Measurements from ENCODE around the gene FBXO44. TPM values are rescaled to one million over a fixed set of nuclear protein-coding genes. Genes with fewer than 3 reads are reported as not detected.

Gene FBXO44
- polyA plus RNA-seq, 3 donors = 1.5 to 17.8 (median 2.0) TPM

GRCh38 chr1:11653101-11653860, 1.4 kb upstream of the FBXO44 start:
- H3K36me3 ChIP-seq (replicated peaks in 1 of 2; ENCODE audit: control insufficient read depth in 1 of 2, insufficient read depth in 2 of 2, low read length in 2 of 2) = no peaks in the 10 kb centered on the region
- no peak overlapping the region for H2AFZ ChIP-seq (ENCODE audit: insufficient read depth, low read depth, low read length, poor library complexity, severe bottlenecking)
- Mint-ChIP-seq H3K4me3 (peak overlapping the region in 1 of 2 donors; percentile 59), H3K27me3 (ENCODE audit: low read depth in 3 of 3) (peaks cover 51 to 74% (median 59%) of the 10 kb centered on the region in 3 donors), H3K27ac (no peak overlapping the region), H3K9me3 (peaks cover 0 to 4% (median 0%) of the 10 kb centered on the region in 7 donors), H3K4me1 (peaks cover 23% of the 10 kb centered on the region), H3K36me3 (peaks cover 8 to 18% of the 10 kb centered on the region in 2 donors)
- no peak for DNase-seq
- no peak overlapping the region for H3K27ac ChIP-seq (ENCODE audit: low read depth in 1 of 2, low read length in 2 of 2)
- intact Hi-C loops (cut with micrococcal nuclease) = loop anchor here in 1 of 2 donors (5.0 kb wide), 2 partner anchors 64 to 94 kb away; no protein-coding TSS in a partner anchor
- no peak overlapping the region for H3K4me3 ChIP-seq (replicated peaks in 1 of 3; ENCODE audit: low read depth in 2 of 3, low read length in 3 of 3)
- H3K27me3 ChIP-seq (ENCODE audit: control insufficient read depth in 2 of 2, insufficient read depth in 2 of 2, low read length in 2 of 2) = peaks cover 5 to 57% of the 10 kb centered on the region in 2 donors
- no peaks in the 10 kb centered on the region for H4K20me1 ChIP-seq (ENCODE audit: insufficient read depth, low read length)
- TF ChIP-seq, protein P1, sequence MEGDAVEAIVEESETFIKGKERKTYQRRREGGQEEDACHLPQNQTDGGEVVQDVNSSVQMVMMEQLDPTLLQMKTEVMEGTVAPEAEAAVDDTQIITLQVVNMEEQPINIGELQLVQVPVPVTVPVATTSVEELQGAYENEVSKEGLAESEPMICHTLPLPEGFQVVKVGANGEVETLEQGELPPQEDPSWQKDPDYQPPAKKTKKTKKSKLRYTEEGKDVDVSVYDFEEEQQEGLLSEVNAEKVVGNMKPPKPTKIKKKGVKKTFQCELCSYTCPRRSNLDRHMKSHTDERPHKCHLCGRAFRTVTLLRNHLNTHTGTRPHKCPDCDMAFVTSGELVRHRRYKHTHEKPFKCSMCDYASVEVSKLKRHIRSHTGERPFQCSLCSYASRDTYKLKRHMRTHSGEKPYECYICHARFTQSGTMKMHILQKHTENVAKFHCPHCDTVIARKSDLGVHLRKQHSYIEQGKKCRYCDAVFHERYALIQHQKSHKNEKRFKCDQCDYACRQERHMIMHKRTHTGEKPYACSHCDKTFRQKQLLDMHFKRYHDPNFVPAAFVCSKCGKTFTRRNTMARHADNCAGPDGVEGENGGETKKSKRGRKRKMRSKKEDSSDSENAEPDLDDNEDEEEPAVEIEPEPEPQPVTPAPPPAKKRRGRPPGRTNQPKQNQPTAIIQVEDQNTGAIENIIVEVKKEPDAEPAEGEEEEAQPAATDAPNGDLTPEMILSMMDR (IDR thresholded peaks at IDR 0.05) = no peak
- H3K4me1 ChIP-seq (ENCODE audit: control insufficient read depth in 1 of 2, insufficient read depth in 2 of 2, low read length in 2 of 2) = peaks cover 9 to 34% of the 10 kb centered on the region in 2 donors
- no peak overlapping the region for H3K9ac ChIP-seq (ENCODE audit: insufficient read depth, low read length, poor library complexity, severe bottlenecking)
- no peaks in the 10 kb centered on the region for H3K79me2 ChIP-seq (ENCODE audit: insufficient read depth, low read length)
- H3K9me3 ChIP-seq (replicated peaks in 1 of 2; ENCODE audit: control insufficient read depth in 1 of 2, insufficient read depth in 1 of 2, low read length in 2 of 2) = no peaks in the 10 kb centered on the region
- H3K4me2 ChIP-seq (replicated peaks; ENCODE audit: extremely low read depth, low read length, poor library complexity, severe bottlenecking) = no peak overlapping the region
- WGBS (ENCODE audit: insufficient coverage) = 82% methylated on average over 14 of the region's 17 CpGs

GRCh38 chr1:11653861-11654136, 878 bp upstream of the FBXO44 start:
- Histone ChIP-seq H4K20me1 (ENCODE audit: insufficient read depth, low read length) (no peaks in the 10 kb centered on the region), H3K36me3 (replicated peaks in 1 of 2; ENCODE audit: control insufficient read depth in 1 of 2, insufficient read depth in 2 of 2, low read length in 2 of 2) (no peaks in the 10 kb centered on the region), H3K9me3 (replicated peaks in 1 of 2; ENCODE audit: control insufficient read depth in 1 of 2, insufficient read depth in 1 of 2, low read length in 2 of 2) (no peaks in the 10 kb centered on the region), H3K4me3 (replicated peaks in 1 of 3; ENCODE audit: low read depth in 2 of 3, low read length in 3 of 3) (peak overlapping the region in 1 of 3 experiments; percentile 73), H2AFZ (ENCODE audit: insufficient read depth, low read depth, low read length, poor library complexity, severe bottlenecking) (no peak overlapping the region), H3K4me1 (ENCODE audit: control insufficient read depth in 1 of 2, insufficient read depth in 2 of 2, low read length in 2 of 2) (peaks cover 9 to 34% of the 10 kb centered on the region in 2 donors), H3K27ac (ENCODE audit: low read depth in 1 of 2, low read length in 2 of 2) (no peak overlapping the region), H3K9ac (ENCODE audit: insufficient read depth, low read length, poor library complexity, severe bottlenecking) (no peak overlapping the region), H3K4me2 (replicated peaks; ENCODE audit: extremely low read depth, low read length, poor library complexity, severe bottlenecking) (peak overlapping the region; percentile 90), H3K79me2 (ENCODE audit: insufficient read depth, low read length) (no peaks in the 10 kb centered on the region), H3K27me3 (ENCODE audit: control insufficient read depth in 2 of 2, insufficient read depth in 2 of 2, low read length in 2 of 2) (peaks cover 5 to 52% of the 10 kb centered on the region in 2 donors)
- WGBS (ENCODE audit: insufficient coverage) = 73% methylated on average over 7 of the region's 7 CpGs
- Mint-ChIP-seq H3K4me1 (peaks cover 20% of the 10 kb centered on the region), H3K9me3 (peaks cover 0 to 4% (median 0%) of the 10 kb centered on the region in 7 donors), H3K4me3 (peak overlapping the region; percentile 59 to 65), H3K27ac (no peak overlapping the region), H3K36me3 (peaks cover 8 to 18% of the 10 kb centered on the region in 2 donors), H3K27me3 (ENCODE audit: low read depth in 3 of 3) (peaks cover 46 to 69% (median 56%) of the 10 kb centered on the region in 3 donors)
- intact Hi-C loops (cut with micrococcal nuclease) = loop anchor here in 1 of 2 donors (5.0 kb wide), 2 partner anchors 64 to 94 kb away; no protein-coding TSS in a partner anchor
- no peak for DNase-seq
- TF ChIP-seq, protein P1 (IDR thresholded peaks at IDR 0.05) = no peak
